NCI-H82 treated with DMSO at 0.1 percent for 48 hours (cell line): ENCODE measurements around the gene LIM2.

Source experiments
- DNase-seq: peaks from one replicate; lab custom pipeline; 2025; ENCODE audit not compliant: unreplicated experiment; lab: John Stamatoyannopoulos, UW

LIM2 gene

DNA sequence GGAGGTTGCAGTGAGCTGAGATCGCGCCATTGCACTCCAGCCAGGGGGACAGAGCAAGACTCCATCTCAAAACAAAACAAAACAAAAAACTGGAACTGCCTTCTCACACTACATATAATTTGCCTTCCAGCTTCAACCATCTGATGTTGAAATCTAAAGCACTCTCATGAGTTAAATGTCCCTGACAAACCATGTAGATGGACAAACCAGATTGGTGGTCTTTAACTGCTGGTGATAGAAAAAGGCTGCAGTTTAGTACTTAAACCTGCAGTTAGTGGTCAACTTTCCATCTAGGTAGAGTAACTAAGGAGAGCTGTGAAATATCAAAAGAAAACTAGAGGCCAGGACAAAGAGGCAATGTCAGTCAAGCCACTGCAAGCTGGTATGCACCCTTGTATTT, 8.4 kb upstream of the LIM2 start:
- DNase-seq: no peak

DNA sequence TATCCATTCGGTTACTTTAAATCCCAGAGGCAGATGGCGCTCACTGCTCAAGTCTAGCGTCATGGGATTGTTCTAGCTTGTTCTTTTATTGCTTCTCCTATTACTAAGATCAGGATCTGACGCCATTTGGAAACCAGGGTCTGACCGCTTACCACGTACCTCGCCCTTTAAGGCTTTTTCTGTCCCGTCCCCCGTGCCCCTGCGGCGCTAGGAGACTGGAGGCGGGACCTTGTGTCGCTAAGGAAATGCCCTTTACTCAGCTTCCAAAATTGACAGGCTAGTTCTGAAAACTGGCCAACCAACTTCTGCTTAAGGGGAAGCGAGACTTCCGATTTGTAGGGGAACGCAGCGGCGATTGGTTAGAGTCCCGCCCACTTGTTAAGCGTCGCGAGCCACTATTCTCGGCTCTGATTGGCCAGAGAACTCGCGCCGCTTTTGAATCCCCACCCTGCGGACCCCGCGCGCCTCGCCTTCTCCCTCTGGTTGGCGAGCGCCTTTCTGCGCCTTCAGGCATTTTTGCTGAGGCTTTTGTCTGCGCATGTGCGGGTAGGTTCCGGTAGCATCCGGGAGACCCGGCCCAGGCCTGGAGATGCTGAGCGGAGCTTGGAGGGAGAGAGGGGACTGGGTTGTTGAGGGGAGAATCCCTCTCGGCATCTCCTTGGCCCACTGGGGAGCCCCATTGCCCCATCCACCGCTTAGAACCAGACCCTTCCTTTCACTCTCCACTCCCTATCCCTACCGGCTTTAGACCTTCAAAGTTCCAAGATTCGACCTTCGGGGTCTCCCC, 6.5 kb upstream of the LIM2 start:
- DNase-seq: peak; percentile 88

DNA sequence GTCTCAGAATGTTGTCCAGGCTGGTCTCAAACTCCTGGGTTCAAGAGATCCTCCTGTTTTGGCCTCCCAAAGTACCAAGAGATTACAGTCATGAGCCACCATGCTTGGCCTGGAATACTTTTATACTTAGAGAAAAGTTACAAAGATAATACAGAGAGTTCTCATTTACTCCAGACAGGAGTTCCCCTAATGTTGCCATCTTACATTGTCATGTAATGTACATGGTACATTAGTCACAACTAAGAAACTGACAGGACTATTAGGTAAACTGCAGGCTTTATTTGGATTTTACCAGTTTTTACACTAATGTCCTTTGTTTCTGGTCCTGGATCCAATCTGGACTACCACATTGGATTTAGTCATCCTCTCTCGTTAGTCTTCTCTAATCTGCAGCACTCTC, 4.9 kb upstream of the LIM2 start:
- no peak for DNase-seq

DNA sequence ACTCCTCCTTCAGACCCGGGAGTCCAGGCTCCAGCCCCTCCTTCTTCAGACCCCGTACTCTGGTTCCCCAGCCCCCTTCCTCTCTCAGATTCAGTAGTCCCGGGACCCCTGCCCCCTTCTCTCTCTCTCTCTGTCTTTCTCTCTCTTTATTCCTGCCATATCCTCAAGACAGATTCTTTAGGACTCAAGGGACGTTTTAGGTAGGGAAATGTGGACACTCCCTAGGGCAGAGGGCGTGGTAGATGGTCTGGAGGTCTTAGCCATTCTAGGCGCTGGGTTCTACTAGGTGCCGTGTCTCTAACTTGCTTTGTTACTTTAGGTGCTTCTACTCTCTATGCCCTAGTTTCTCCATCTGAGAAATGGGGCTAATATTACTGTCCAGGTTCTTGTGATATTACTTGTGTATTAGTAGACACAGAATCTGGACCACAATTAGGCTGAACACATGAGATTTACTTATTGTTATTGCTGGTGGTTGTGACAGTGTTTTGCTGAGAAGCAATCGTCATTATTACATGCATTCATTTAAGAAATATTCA, 3.4 kb upstream of the LIM2 start:
- DNase-seq: no peak

DNA sequence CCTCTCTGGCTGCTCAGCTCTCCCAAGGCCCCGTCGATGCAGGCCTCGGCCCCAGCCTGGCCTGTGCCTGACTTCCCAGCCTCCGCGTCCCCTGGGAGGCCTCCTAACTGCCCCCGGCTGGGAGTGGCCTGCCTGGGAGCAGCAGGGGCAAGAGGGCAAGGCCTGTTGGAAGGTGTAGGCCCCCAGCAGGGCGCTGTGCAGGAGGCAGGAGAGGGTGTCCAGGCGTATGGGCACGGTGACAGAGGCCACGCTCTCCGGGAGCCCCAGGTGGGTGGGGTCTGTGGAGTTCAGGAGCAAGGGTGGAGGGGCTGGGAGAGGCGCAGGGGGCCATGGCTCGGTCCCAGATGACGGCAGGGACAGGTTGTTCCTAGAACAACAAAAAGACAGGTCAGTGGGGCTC, 1.4 kb upstream of the LIM2 start:
- no peak for DNase-seq

DNA sequence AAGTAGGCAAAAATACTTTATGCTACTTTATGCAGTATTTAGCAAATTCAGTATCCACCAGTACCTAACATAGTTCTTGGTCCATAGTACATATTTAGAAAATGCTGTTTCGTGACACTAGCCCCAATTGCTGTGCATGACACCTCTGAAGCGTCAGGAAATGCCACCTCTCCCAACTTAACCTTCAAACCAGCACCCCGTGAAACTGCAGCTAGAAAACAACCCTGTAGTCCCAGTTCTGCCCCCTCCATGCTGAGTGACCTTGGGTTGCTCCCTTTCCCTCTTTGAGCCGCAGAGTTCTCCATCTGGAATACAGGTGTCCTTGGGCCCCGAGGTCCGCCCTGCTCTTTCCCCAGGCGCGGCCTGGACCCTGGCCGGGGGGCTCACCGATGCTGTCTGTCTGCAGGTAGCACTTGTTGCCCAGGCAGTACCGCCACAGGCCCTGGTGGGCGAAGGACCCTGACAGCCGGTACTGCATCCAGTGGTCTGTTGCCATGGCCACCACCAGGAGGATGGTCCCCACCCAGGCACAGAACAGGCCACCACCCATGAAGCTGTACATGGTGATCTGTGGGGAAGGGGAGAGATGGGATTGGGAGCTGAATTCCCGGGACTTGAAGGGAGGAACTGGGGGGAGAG, 773 bp downstream of the LIM2 start:
- DNase-seq: no peak

DNA sequence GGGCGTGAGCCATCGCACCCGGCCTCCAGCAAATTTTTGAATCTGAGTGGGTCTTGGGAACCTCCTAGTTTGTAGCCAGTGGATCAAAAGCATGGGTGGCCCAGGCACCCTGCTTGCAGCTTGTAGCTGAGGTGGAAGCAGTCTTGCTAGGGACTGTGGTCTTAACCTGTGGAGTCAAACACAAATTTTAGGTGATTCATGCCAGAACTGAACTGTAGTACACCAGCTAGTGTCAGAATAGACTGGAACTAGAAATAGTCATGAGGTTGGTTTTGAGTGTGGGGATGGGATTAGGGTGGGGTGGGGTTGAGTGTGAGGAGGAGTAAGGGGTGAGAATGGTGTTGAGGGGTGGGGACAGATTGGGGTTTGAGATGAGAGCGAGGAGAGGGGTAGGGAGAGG, 5.8 kb downstream of the LIM2 start:
- DNase-seq: no peak

DNA sequence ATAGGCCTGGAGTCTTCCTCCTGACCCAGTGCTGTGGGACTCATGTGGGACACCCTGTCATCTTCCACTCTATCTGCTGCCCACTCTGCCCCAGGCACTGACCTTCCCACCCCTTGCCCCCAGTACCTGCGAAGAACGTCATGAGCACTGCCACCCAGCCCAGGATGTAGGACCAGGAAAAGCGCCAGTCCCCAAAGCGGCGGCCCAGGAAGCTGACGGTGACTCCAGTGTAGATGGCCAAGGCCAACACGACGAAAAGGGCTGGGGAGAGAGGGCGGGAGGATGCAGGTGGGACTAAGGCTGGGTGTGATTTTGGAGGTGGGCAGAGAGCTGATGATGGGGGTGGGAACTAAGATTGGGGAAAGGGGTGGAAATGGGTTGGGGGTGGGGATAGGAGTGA, 7.4 kb downstream of the LIM2 start:
- no peak for DNase-seq

DNA sequence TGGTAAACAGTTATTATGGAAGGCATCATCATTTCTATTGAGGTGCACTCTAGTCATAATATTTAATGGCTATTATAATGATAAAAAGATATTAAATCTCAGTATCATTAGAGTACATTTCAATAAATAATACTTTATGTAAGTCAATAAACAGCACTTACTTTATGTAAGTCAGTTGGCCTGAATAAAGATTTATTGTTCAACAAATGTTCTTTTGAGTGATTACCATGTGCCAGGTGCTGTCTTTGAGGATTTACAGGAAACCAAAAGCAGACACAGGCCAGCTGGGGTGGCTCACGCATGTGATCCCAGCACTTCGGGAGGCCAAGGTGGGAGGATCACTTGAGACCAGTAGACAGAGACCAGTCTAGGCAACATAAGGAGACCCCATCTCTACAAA, 10.4 kb downstream of the LIM2 start:
- no peak for DNase-seq

DNA sequence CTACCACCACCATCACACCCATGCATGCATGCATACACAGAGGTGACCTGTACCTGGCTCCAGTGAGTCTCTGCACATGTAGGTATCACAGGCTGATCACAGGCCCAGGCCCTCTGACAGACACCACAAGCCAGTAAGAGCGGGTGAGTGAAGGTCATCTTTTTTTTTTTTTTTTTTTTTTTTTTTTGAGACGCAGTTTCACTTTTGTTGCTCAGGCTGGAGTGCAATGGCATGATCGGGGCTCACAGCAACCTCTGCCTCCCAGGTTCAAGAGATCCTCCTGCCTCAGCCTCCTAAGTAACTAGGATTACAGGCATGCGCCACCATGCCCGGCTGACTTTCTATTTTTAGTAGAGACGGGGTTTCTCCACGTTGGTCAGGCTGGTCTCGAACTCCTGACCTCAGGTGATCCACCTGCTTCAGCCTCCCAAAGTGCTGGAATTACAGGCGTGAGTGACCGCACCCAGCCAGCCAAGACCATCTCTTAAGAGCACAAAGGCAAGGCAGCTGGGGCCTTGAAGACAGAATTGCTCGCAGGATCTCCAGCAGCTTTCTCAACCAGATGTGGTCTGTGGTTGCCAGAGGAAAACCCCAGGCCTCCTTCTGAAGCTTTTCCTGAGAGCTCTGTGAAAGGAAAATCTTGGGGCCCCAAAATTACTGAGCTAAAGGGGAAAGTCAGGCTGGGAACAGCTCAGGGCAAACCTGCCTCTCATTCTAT, 12.1 kb downstream of the LIM2 start:
- no peak for DNase-seq

DNA sequence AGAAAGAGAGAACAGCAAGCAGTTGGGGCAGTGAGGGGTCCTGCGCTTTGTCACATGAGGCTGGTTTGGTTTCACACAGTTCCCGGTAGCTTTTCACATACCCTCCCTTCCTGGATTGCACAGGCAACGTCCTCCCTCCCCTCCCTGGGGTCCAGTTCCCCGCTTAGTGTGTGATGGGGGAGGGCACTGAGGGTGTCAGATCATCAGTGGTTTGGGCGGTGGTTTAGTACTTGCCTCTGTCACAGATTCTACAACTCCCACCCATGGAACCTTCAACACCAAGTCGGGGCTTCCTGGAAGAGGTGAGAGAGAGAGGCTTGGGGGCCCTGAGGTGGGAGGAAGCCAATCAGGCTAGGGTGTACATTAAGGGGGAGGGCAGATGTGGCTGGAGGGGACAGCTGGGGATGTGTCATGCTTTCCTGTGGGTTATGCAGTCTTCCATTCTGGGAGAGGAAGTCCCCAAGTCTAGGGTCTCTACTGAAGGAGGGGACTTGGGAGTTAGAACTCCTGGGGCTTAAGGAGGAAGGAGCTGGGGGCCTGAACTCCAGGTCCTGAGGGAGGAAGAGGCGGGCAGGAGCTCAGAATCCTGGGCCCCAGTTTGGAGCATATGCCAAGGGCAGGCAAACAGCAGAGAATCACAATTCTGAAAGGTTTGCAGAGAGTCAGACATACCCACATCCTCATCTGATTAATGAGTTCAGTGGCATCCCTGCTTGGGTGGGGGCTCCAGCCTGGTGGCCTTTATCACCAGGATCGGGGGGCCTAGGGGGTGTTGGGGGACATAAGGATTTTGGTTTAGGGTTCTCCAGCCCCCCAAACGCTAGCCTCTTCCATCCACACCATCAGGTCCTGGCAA, 14.9 kb downstream of the LIM2 start, which contains the start of gene NKG7:
Gene NKG7, minus strand, starts transcription at position 6 of the 856 bp plus-strand sequence. CDS start 119 bp downstream, outside the sequence.
- no peak for DNase-seq

DNA sequence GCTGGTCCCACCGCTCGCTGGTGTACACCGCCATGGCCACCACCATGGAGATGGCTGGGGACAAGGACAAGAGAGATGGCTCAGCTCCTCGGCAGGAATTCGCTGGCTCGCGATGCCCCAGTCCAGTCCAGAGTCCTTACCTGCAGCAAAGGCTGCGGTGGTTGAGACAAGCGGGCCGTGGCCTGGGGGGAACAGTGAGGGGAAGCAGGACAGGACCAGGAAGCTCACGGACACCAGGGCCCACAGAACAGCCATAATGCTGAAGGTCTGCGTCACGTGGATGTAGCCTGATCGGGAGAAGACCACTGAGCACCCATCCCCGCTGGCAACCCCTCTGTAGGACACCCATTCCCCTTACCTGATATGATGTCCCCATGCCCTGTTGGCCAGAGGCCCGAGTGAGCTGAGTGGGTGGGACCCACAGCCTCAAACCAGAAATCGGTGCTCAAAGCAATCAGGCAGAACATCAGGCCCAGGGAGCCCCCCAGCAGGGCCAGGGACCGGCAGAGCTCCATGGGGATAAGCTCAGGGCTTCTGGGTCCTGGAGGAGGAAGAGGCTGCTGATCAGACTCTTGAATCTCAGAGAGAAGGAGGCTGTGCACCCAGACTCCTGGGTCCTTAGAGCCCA, 15.6 kb downstream of the LIM2 start:
- DNase-seq: no peak

DNA sequence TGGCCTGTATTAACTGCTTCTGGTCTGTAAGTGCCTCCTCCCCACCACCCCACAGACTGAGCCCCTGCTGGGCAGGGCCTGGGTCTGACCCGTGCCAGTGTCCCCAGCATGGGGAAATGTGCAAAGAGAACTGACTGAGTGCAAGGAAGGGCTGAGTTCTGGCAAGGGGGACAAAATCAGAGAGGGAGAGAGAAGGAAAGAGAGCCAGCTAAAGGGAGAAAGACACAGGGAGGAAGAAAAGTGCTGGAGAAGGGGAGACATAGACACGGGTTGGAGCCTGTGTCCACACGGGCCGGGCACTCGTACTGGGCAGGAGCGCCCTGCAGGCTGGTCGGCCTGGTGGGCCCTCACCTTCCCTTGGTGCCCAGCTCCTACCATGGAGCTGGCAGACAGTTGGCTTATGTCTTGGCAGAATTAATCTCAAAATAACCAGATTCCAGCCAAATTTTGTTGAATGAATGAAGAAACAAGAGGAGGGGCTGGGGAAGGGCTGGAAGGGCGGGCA, 16.5 kb downstream of the LIM2 start:
- no peak for DNase-seq

DNA sequence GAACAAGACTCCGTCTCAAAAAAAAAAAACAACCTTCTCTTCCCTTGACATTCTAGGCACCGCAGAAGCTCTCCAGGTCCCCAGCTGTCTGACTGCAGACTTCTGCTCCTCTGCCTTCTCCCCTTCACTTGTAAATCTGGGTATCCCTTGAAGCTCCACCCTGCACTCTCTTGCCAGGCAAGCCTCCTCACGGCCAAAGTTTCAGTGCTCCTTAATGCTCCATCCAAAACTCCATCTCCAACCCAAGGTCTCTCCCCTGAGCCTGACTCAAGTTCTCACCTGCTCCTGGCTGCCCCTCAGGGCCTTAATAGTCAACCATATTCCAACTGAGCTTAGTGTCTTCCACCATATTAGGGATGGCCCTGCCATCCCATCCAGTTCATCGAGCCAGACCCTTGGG, 17.5 kb downstream of the LIM2 start:
- DNase-seq: no peak

DNA sequence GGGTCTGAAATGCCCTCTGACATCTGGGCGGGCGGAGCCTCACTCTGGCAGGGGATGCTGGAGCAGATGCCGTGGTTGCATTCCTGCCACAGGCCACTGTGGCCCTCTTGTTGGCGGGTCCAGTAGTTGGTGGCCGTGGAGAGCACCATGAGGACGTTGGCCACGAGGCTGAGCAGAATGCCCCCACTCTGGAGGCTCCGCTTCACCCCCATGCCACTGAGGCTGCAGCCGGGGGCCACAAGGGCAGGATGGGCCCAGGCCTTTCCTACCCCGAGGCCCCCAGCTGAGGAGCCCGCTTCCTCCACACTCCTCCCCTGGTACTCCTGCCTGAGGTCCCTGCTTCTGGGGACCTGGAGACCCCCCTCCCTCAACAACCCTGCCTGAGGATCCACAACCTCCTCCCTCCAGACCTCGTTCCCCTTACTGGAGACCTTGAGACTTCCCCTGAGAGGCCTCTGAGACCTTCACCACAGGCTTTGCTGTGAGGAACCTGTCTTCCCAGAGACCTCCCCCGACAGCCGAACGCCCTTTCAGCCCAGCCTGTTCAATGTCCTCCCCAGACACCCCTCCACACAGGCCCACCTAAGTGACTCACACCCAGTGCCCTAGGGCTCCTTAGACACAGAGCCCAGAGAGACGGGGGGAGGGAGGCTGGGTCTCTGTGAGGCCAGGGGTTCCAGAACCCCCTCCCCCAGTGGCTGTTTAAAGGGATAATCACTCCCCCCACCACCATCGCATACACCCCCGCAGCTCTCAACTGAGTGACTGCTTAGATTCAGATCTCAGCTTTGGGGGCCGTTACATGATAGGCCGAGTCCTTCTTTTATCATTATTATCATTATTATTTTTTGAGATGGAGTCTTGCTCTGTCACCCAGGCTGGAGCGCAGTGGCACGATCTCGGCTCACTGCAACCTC, 19.1 kb downstream of the LIM2 start, which contains the start of gene CLDND2:
Gene CLDND2, minus strand, starts transcription at position 638 of the 917 bp plus-strand sequence. Its CDS starts 426 bp downstream, at position 212.
- DNase-seq: no peak

DNA sequence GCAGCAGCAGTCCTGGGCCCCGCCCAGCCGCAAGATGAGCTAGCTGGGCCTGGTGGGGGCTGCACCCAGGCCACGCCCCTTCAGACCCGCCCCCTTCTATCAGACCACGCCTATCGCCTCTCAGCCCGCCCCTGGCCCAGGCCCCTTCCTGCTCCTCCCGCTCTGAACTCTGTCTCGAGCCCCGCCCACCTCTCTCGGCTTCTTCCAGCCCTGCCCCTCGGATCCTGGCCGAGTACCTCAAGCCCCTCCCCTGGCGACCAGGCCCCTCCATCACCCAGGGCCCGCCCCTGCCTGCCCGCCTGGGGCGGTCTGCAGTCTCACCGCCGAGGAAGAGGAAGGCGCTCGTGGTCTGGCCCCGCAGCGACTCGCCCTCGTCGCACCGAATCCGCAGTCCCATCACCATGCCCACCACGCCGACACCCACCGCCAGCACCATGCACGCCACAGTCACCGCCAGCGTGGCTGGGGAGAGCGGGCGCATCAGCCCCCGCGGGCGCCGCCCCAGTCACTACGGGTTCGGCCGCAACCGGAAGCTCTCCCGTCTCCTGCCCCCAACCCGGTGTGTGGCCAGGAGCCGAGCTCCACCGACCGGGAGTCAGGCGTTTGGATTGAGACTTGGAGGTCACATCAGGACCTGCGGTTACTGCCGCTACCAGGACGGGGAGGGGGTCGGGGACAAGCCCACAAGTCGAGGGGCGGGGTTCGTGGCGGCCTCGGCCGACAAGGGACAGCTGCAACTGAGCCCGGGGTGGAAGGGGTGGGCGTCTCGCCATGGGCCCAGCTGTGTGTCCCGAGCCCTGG, 20.0 kb downstream of the LIM2 start:
- peak; percentile 98 for DNase-seq

DNA sequence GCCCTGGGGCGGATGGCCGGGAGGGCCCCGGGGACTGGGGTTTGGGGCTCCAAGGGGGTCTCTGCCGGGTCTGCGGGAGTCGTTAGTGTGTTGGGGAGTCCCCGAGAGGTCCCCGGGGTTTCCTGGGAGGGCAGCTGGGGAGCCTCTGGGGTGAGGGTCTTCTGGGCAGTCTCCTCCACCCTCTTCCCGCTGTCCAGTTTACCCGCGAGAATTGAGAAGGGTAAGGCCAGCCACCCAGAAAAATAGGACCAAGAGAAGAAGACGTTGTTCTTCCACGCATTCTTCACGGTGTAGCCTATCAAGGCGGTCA, 20.6 kb downstream of the LIM2 start:
- DNase-seq: no peak
